K562 (cell line): Measurements from ENCODE around the gene PIGN. TPM values are rescaled to one million over a fixed set of nuclear protein-coding genes. Genes with fewer than 3 reads are reported as not detected.

ENCODE experiments used
- ATAC-seq: fragments of 200-7000 bp; cut with Tn5 transposase; 3 replicates; pipeline ENCODE4 v1.9.1; 2020; ENCODE audit warnings: moderate library complexity
- BruUV-seq: library from RNA; stranded (reverse); fragments of 400-500 nt; replicated peaks from 2 replicates; lab custom pipeline; 2021; lab: Mats Ljungman, UMichigan
- CTCF ChIA-PET: fragments of 300-600 bp; formaldehyde crosslinking; extraction: SDS; loops from one replicate; lab custom pipeline; 2021; ENCODE audit warnings: low intra/inter-chr PET ratio; lab: Yijun Ruan, JAX
- POLR2A ChIA-PET: fragments of 300-600, 350-650 bp; sonication (Branson Sonifier 250); formaldehyde crosslinking; extraction: SDS; loops from one replicate; lab custom pipeline; 2021; ENCODE audit warnings: antibody characterized with exemption, inconsistent platforms; lab: Yijun Ruan, JAX
- DNase-seq, 4 experiments: peaks; one replicate each; pipeline versions ENCODE4 v3.0.0 to v3.0.0-alpha.2; 2011 to 2018; ENCODE audit warnings: low spot score in 3 of 4, mixed read lengths in 3 of 4; ENCODE audit errors: extremely low read depth in 1 of 4
- FAIRE-seq: peaks from 2 replicates; lab custom pipeline; 2011; peaks lifted over from hg19 to GRCh38; lab: Jason Lieb, UNC
- H2AFZ ChIP-seq: 2 replicates; pipeline ENCODE4 v1.6.0; 2011; ENCODE audit warnings: low read depth, low read length, control low read depth, inconsistent platforms
- H3K27ac ChIP-seq: fragments of 200-600 bp; 3 replicates; pipeline ENCODE4 v1.8.0; 2011; ENCODE audit warnings: low read depth, mild to moderate bottlenecking, control low read depth, inconsistent platforms, low read length, moderate library complexity, mixed read lengths; ENCODE audit errors: extremely low read depth
- H3K27me3 ChIP-seq, 2 experiments: fragments of 300-600 bp in 1 of 2; 2 replicates in 1 of 2; 3 replicates in 1 of 2; pipeline versions ENCODE4 v1.6.0 to v1.8.0; 2011; ENCODE audit warnings: inconsistent platforms in 2 of 2, low read length in 2 of 2, mild to moderate bottlenecking in 1 of 2, mixed read lengths in 1 of 2, moderate library complexity in 1 of 2; ENCODE audit not compliant: control insufficient read depth in 2 of 2, insufficient read depth in 2 of 2
- H3K36me3 ChIP-seq: fragments of 300-600 bp; 3 replicates; pipeline ENCODE4 v1.8.0; 2011; ENCODE audit warnings: mild to moderate bottlenecking, low read length, inconsistent platforms; ENCODE audit not compliant: control insufficient read depth, insufficient read depth
- H3K4me1 ChIP-seq, 2 experiments: fragments of 200-600 bp in 1 of 2; replicated peaks in 1 of 2; 2 replicates in 1 of 2; 3 replicates in 1 of 2; pipeline versions ENCODE4 v1.5.1 to v1.8.0; 2011; ENCODE audit warnings: inconsistent platforms in 2 of 2, low read length in 2 of 2, mild to moderate bottlenecking in 1 of 2, mixed read lengths in 1 of 2, moderate library complexity in 1 of 2; ENCODE audit not compliant: control insufficient read depth in 2 of 2, insufficient read depth in 2 of 2
- H3K4me2 ChIP-seq: 2 replicates; pipeline ENCODE4 v1.6.1; 2011; ENCODE audit warnings: low read length, control low read depth, inconsistent platforms, mixed read lengths; ENCODE audit not compliant: insufficient read depth
- H3K4me3 ChIP-seq: fragments of 200-600 bp; sonication (generic), shearing (Covaris generic); 2 replicates; pipeline ENCODE4 v1.5.1; 2016; ENCODE audit warnings: control low read depth, inconsistent platforms
- H3K79me2 ChIP-seq: fragments of 200-600 bp; 3 replicates; pipeline ENCODE4 v1.8.0; 2011; ENCODE audit warnings: low read length, inconsistent platforms; ENCODE audit not compliant: control insufficient read depth, insufficient read depth
- H3K9ac ChIP-seq, 2 experiments: 2 replicates each; pipeline versions ENCODE4 v1.6.0 to v1.6.1; 2011; ENCODE audit warnings: low read depth in 2 of 2, low read length in 2 of 2, control low read depth in 1 of 2, inconsistent platforms in 1 of 2, mild to moderate bottlenecking in 1 of 2, mixed read lengths in 1 of 2; ENCODE audit not compliant: insufficient read depth in 1 of 2
- H3K9me1 ChIP-seq: one replicate; pipeline ENCODE4 v1.6.0; 2011; ENCODE audit warnings: inconsistent platforms, mild to moderate bottlenecking, low read length, moderate library complexity; ENCODE audit not compliant: control insufficient read depth, insufficient read depth
- H3K9me3 ChIP-seq: replicated peaks from 2 replicates; pipeline ENCODE4 v1.5.1; 2011; ENCODE audit warnings: low read depth, low read length, inconsistent platforms; ENCODE audit not compliant: control insufficient read depth, insufficient read depth
- H4K20me1 ChIP-seq: replicated peaks from 2 replicates; pipeline ENCODE4 v1.6.1; 2011; ENCODE audit warnings: low read length, inconsistent platforms, mixed read lengths; ENCODE audit not compliant: control insufficient read depth, insufficient read depth
- CEBPB ChIP-seq: fragments of 450-650 bp; IDR thresholded peaks from 2 replicates; pipeline ENCODE4 v1.6.1; 2016; ENCODE audit warnings: missing genetic modification characterization, missing compliant biosample characterization
- CEBPG ChIP-seq, 3 experiments: fragments of 200-800 bp in 1 of 3; sonication (Bioruptor generic) in 1 of 3; sonication (generic) in 1 of 3; formaldehyde crosslinking in 1 of 3; IDR thresholded peaks in 2 of 3; conservative IDR thresholded peaks in 1 of 3; 2 replicates each; pipeline versions ENCODE4 v1.6.1 to v1.8.0; 2016 to 2022; ENCODE audit warnings: missing compliant biosample characterization in 2 of 3, missing genetic modification characterization in 2 of 3, mild to moderate bottlenecking in 1 of 3, missing genetic modification reagents in 1 of 3
- DEAF1 ChIP-seq: fragments of 450-650 bp; formaldehyde crosslinking; IDR thresholded peaks from 2 replicates; pipeline ENCODE4 v1.4.0; 2020; ENCODE audit warnings: mild to moderate bottlenecking, moderate library complexity
- GABPB1 ChIP-seq: sonication (generic); formaldehyde crosslinking; IDR thresholded peaks from 2 replicates; pipeline ENCODE4 v1.8.0; 2022; ENCODE audit warnings: mild to moderate bottlenecking, missing genetic modification reagents
- HIVEP1 ChIP-seq: fragments of 250-450 bp; sonication (Bioruptor Pico); IDR thresholded peaks from 2 replicates; pipeline ENCODE4 v1.4.0; 2020; ENCODE audit warnings: mild to moderate bottlenecking
- ZFP30 ChIP-seq: fragments of 250-450 bp; sonication (Bioruptor Pico); IDR thresholded peaks from 2 replicates; pipeline ENCODE4 v1.8.0; 2022; ENCODE audit warnings: moderate library complexity, mild to moderate bottlenecking, inconsistent platforms, borderline replicate concordance
- ZNF384 ChIP-seq: IDR thresholded peaks from 2 replicates; pipeline ENCODE4 v1.6.1; 2012; ENCODE audit warnings: low read depth, low read length, improper control_type of control experiment
- WGBS: fragments of 100-300 bp; shearing (Covaris generic); methylation state at CpG from one replicate; pipeline ENCODE4 v1.1.6; 2016; ENCODE audit warnings: low coverage, mixed read lengths; ENCODE audit not compliant: insufficient coverage; ENCODE audit errors: missing lambda C conversion rate; 5-methylcytosine and 5-hydroxymethylcytosine counted together
- in situ Hi-C: fragments of 300-500 bp; cut with MboI; formaldehyde crosslinking; loops from 4 replicates; pipeline ENCODE4 v1.15.0; 2018; ENCODE audit warnings: inconsistent platforms, mixed read lengths
- intact Hi-C: fragments of 100-400 bp; cut with micrococcal nuclease; formaldehyde crosslinking; loops from 2 replicates; pipeline ENCODE4 v1.14.2; 2022
- polyA plus RNA-seq, 8 experiments: library from polyadenylated mRNA; depleted of rRNA in 4 of 8; stranded (reverse) in 5 of 8; unstranded in 3 of 8; fragments of >200 nt; fragmentation: Nextera tagmentation in 2 of 8; fragmentation: Illumina TruSeq in 1 of 8; extraction: Ambion mirVana in 2 of 8; extraction: Trizol in 1 of 8; gene quantifications; 2 replicates each; pipeline versions ENCODE4 v1.2.1 to v1.2.3, GENCODE V29; 2011 to 2014; ENCODE audit warnings: inconsistent platforms in 1 of 8, missing spikeins in 1 of 8
- total RNA-seq, 7 experiments: library from RNA; depleted of rRNA in 6 of 7; stranded (reverse); fragments of >200 nt in 6 of 7; fragmentation: Illumina TruSeq in 2 of 7; extraction: Trizol in 2 of 7; gene quantifications; 2 replicates each; pipeline versions ENCODE4 v1.2.1 to v1.2.3, GENCODE V29; 2011 to 2021; ENCODE audit warnings: low replicate concordance in 1 of 7

PIGN gene
- total and polyA plus RNA-seq, 9 of the 15 experiments (the other 6 are each of a cell fraction or from before 2014, with no cell fraction given), result 9.9 to 25.6 (median 17.3) TPM

- Histone ChIP-seq H3K36me3 (no peaks in the 10 kb centered on the region), H3K27me3 (no peaks in the 10 kb centered on the region), H2AFZ (no peak overlapping the region), H3K79me2 (no peaks in the 10 kb centered on the region), H3K4me2 (no peak overlapping the region), H3K4me3 (no peak overlapping the region), H3K4me1 (peaks cover 0 to 12% of the 10 kb centered on the region in 2 experiments; a peak in 2 of 5 replicates), H3K9me3 (no peaks in the 10 kb centered on the region), H4K20me1 (no peaks in the 10 kb centered on the region), H3K9ac (no peak overlapping the region), H3K27ac (no peak overlapping the region), H3K9me1 (no peaks in the 10 kb centered on the region)
- BruUV-seq, result no TSS peak
- FAIRE-seq (no peak), DNase-seq (no peak), ATAC-seq (no peak)
- WGBS, result 0% methylated on average over 1 of the region's 1 CpG
- CTCF ChIA-PET, result no interaction called here
- POLR2A ChIA-PET, result no interaction called here
- intact Hi-C loops, result no loop called here
- in situ Hi-C loops, result no loop called here
- no peak for TF ChIP-seq ZNF384
- peak; percentile 61 for TF ChIP-seq CEBPB (tag)
- TF ChIP-seq CEBPG (CRISPR knock-in tag; IDR thresholded peaks at IDR 0.05), result no peak
- TF ChIP-seq CEBPG (tag; conservative IDR thresholded peaks at IDR 0.05 in 1 of 2, IDR thresholded peaks at IDR 0.05 in 1 of 2), result peak; percentile 35 to 68; a peak in 3 of 4 replicates
Observed at GRCh38 chr18:62064361-62064760, 122.5 kb downstream of the PIGN start.

GRCh38 chr18:62061821-62062478 lies 124.9 kb downstream of the PIGN start:
- FAIRE-seq (no peak), DNase-seq (no peak), ATAC-seq (no peak)
- Histone ChIP-seq H3K4me2 (no peak overlapping the region), H3K9me1 (no peaks in the 10 kb centered on the region), H3K4me3 (no peak overlapping the region), H4K20me1 (no peaks in the 10 kb centered on the region), H3K27ac (no peak overlapping the region), H3K36me3 (no peaks in the 10 kb centered on the region), H2AFZ (no peak overlapping the region), H3K79me2 (no peaks in the 10 kb centered on the region), H3K9me3 (no peaks in the 10 kb centered on the region), H3K27me3 (no peaks in the 10 kb centered on the region), H3K4me1 (peaks cover 0 to 11% of the 10 kb centered on the region in 2 experiments; a peak in 2 of 5 replicates), H3K9ac (no peak overlapping the region)
- ChIA-PET CTCF (no interaction called here), POLR2A (no interaction called here)
- in situ Hi-C loops (no loop called here), intact Hi-C loops (no loop called here)
- BruUV-seq, result no TSS peak
- WGBS, result 69% methylated on average over 5 of the region's 5 CpGs
- TF ChIP-seq DEAF1 (CRISPR knock-in tag), result no peak
- TF ChIP-seq ZNF384, result no peak
- no peak for TF ChIP-seq ZFP30 (CRISPR knock-in tag)
- TF ChIP-seq GABPB1, result no peak
- no peak for TF ChIP-seq HIVEP1 (CRISPR knock-in tag)
